ENCODE data around the gene CDK2. TPM values are rescaled to one million over a fixed set of nuclear protein-coding genes. Genes with fewer than 3 reads are reported as not detected.

CDK2 gene
- total RNA-seq, 6 experiments from 2014 or later: 27.1 to 61.0 (median 53.9) TPM

- Mint-ChIP-seq H3K27ac (peak overlapping the region; percentile 99), H3K36me3 (ENCODE audit: low read depth) (peaks cover 21% of the 10 kb centered on the region), H3K9me3 (no peaks in the 10 kb centered on the region), H3K4me1 (ENCODE audit: low read depth) (peaks cover 53% of the 10 kb centered on the region), H3K27me3 (ENCODE audit: insufficient read depth) (peaks cover 1% of the 10 kb centered on the region), H3K4me3 (peak overlapping the region; percentile 99)
- TF ChIP-seq CTCF (IDR thresholded peaks at IDR 0.05): peak; percentile 88
- peak; percentile 87 for DNase-seq
These were observed 39.7 kb upstream of the CDK2 start for GRCh38 chr12:55926738-55927587.

GRCh38 chr12:55927588-55928502, 38.8 kb upstream of the CDK2 start, which contains the start of gene PYM1:
TSS of gene PYM1 (minus strand) at chr12:55927894. CDS start at chr12:55927761, 133 bp downstream.
- Mint-ChIP-seq H3K36me3 (ENCODE audit: low read depth) (peaks cover 16% of the 10 kb centered on the region), H3K27ac (peak within 1 kb of the TSS; percentile 99), H3K27me3 (ENCODE audit: insufficient read depth) (peaks cover 1% of the 10 kb centered on the region), H3K4me1 (ENCODE audit: low read depth) (peaks cover 59% of the 10 kb centered on the region), H3K9me3 (no peaks in the 10 kb centered on the region), H3K4me3 (peak within 1 kb of the TSS; percentile 99)
- DNase-seq: peak; percentile 65
- no peak for TF ChIP-seq CTCF (IDR thresholded peaks at IDR 0.05)

- Mint-ChIP-seq H3K4me1 (ENCODE audit: low read depth) (peaks cover 67% of the 10 kb centered on the region), H3K27me3 (ENCODE audit: insufficient read depth) (no peaks in the 10 kb centered on the region; the same call in 1 of the 2 replicates), H3K36me3 (ENCODE audit: low read depth) (peaks cover 10% of the 10 kb centered on the region), H3K4me3 (no peak overlapping the region), H3K27ac (no peak overlapping the region), H3K9me3 (no peaks in the 10 kb centered on the region)
- no peak for DNase-seq
- TF ChIP-seq CTCF (IDR thresholded peaks at IDR 0.05): no peak
These were observed 37.3 kb upstream of the CDK2 start for GRCh38 chr12:55929306-55929791.

GRCh38 chr12:55930771-55931316, 35.8 kb upstream of the CDK2 start, which contains the start of gene DGKA:
TSS of gene DGKA (plus strand) at chr12:55931162. CDS start at chr12:55936504, 5,342 bp downstream.
- Mint-ChIP-seq H3K36me3 (ENCODE audit: low read depth) (peaks cover 4% of the 10 kb centered on the region; the same call in 1 of the 2 replicates), H3K27me3 (ENCODE audit: insufficient read depth) (no peaks in the 10 kb centered on the region; the same call in 1 of the 2 replicates), H3K4me3 (peak within 1 kb of the TSS; percentile 91), H3K27ac (peak within 1 kb of the TSS; percentile 92), H3K4me1 (ENCODE audit: low read depth) (peaks cover 71% of the 10 kb centered on the region), H3K9me3 (no peaks in the 10 kb centered on the region)
- TF ChIP-seq CTCF (IDR thresholded peaks at IDR 0.05): peak; percentile 79
- DNase-seq: peak; percentile 71

GRCh38 chr12:55931317-55931779, 35.3 kb upstream of the CDK2 start:
- DNase-seq: no peak
- Mint-ChIP-seq H3K27me3 (ENCODE audit: insufficient read depth) (no peaks in the 10 kb centered on the region; the same call in 1 of the 2 replicates), H3K4me1 (ENCODE audit: low read depth) (peaks cover 71% of the 10 kb centered on the region), H3K27ac (peak overlapping the region; percentile 92), H3K9me3 (no peaks in the 10 kb centered on the region), H3K4me3 (peak overlapping the region; percentile 91), H3K36me3 (ENCODE audit: low read depth) (peaks cover 4% of the 10 kb centered on the region; the same call in 1 of the 2 replicates)
- no peak for TF ChIP-seq CTCF (IDR thresholded peaks at IDR 0.05)
